GM23338 (cell line): ENCODE data around the gene KCTD18. TPM values are rescaled to one million over a fixed set of nuclear protein-coding genes. Genes with fewer than 3 reads are reported as not detected.

Experiments used
- ATAC-seq: fragments of 200-7000 bp; cut with Tn5 transposase; 3 replicates; pipeline ENCODE4 v1.9.1; 2020
- DNase-seq: peaks from one replicate; pipeline ENCODE4 v3.0.0-alpha.2; 2015; ENCODE audit warnings: low spot score
- H2AFZ ChIP-seq: fragments of 200-600 bp; sonication (generic); 2 replicates; pipeline ENCODE4 v1.8.0; 2016; ENCODE audit warnings: antibody characterized with exemption, mild to moderate bottlenecking, moderate library complexity
- H3F3A ChIP-seq: fragments of 200-600 bp; sonication (generic); replicated peaks from 2 replicates; pipeline ENCODE4 v1.8.0; 2017; ENCODE audit warnings: antibody characterized with exemption, mixed run types, low read depth
- H3K27ac ChIP-seq: fragments of 200-600 bp; sonication (generic); 2 replicates; pipeline ENCODE4 v1.6.1; 2016; ENCODE audit warnings: low read depth
- H3K27me3 ChIP-seq: fragments of 200-600 bp; sonication (generic); 2 replicates; pipeline ENCODE4 v1.8.0; 2016; ENCODE audit warnings: mild to moderate bottlenecking, mixed run types, moderate library complexity; ENCODE audit not compliant: insufficient read depth
- H3K36me3 ChIP-seq: fragments of 200-600 bp; sonication (generic); 2 replicates; pipeline ENCODE4 v1.8.0; 2016; ENCODE audit warnings: mild to moderate bottlenecking; ENCODE audit not compliant: insufficient read depth
- H3K4me1 ChIP-seq: fragments of 200-600 bp; sonication (generic); 2 replicates; pipeline ENCODE4 v1.8.0; 2016; ENCODE audit warnings: mild to moderate bottlenecking, moderate library complexity; ENCODE audit not compliant: insufficient read depth
- H3K4me2 ChIP-seq: fragments of 200-600 bp; sonication (generic); 2 replicates; pipeline ENCODE4 v1.7.1; 2017; ENCODE audit warnings: mixed run types
- H3K4me3 ChIP-seq: fragments of 200-600 bp; sonication (generic); 2 replicates; pipeline ENCODE4 v1.6.1; 2016; ENCODE audit warnings: mixed run types
- H3K79me2 ChIP-seq: fragments of 200-600 bp; sonication (generic); replicated peaks from 2 replicates; pipeline ENCODE4 v1.8.0; 2017; ENCODE audit warnings: mild to moderate bottlenecking; ENCODE audit not compliant: insufficient read depth
- H3K9me2 ChIP-seq: fragments of 200-600 bp; sonication (generic); 2 replicates; pipeline ENCODE4 v1.8.0; 2017; ENCODE audit not compliant: insufficient read depth
- H4K20me1 ChIP-seq: fragments of 200-600 bp; sonication (generic); replicated peaks from 2 replicates; pipeline ENCODE4 v1.8.0; 2017; ENCODE audit warnings: mild to moderate bottlenecking; ENCODE audit not compliant: insufficient read depth
- H3K27ac Mint-ChIP-seq: 2 replicates; pipeline ENCODE4 v1.8.0; 2020; ENCODE audit warnings: inconsistent platforms, mild to moderate bottlenecking, moderate library complexity, mixed read lengths
- H3K27me3 Mint-ChIP-seq: 3 replicates; pipeline ENCODE4 v1.8.0; 2022; ENCODE audit warnings: low read depth, mild to moderate bottlenecking, moderate library complexity, mixed read lengths, inconsistent platforms; ENCODE audit not compliant: insufficient read depth, poor library complexity
- H3K36me3 Mint-ChIP-seq: 3 replicates; pipeline ENCODE4 v1.8.0; 2021; ENCODE audit warnings: low read depth, mild to moderate bottlenecking, inconsistent platforms, moderate library complexity, mixed read lengths
- H3K4me1 Mint-ChIP-seq: 3 replicates; pipeline ENCODE4 v1.8.0; 2020; ENCODE audit warnings: mild to moderate bottlenecking, inconsistent platforms, mixed read lengths
- H3K4me3 Mint-ChIP-seq: 3 replicates; pipeline ENCODE4 v1.8.0; 2021; ENCODE audit warnings: moderate library complexity, mild to moderate bottlenecking, inconsistent platforms, mixed read lengths
- H3K9me3 Mint-ChIP-seq: 3 replicates; pipeline ENCODE4 v1.8.0; 2020; ENCODE audit warnings: moderate library complexity, mild to moderate bottlenecking, inconsistent platforms, mixed read lengths
- CTCF ChIP-seq, 2 experiments: fragments of 200-600 bp in 1 of 2; sonication (generic) in 1 of 2; conservative IDR thresholded peaks; 2 replicates each; pipeline versions ENCODE4 v1.5.1 to v1.6.1; 2016 to 2017; ENCODE audit warnings: antibody characterized with exemption in 2 of 2, low read depth in 2 of 2, mild to moderate bottlenecking in 2 of 2, moderate library complexity in 1 of 2
- NANOG ChIP-seq: IDR thresholded peaks from 2 replicates; pipeline ENCODE4 v1.6.1; 2016; ENCODE audit warnings: antibody characterized with exemption, borderline replicate concordance
- POLR2AphosphoS5 ChIP-seq: IDR thresholded peaks from 2 replicates; pipeline ENCODE4 v1.6.1; 2016; ENCODE audit warnings: antibody characterized with exemption, low read depth
- STAT1 ChIP-seq: IDR thresholded peaks from one replicate; pipeline ENCODE4 v1.6.1; 2016; ENCODE audit warnings: antibody characterized with exemption; ENCODE audit not compliant: unreplicated experiment
- ZNF114 ChIP-seq: fragments of 250-450 bp; sonication (Bioruptor Pico); IDR thresholded peaks from 2 replicates; pipeline ENCODE4 v1.5.0; 2020; ENCODE audit warnings: mild to moderate bottlenecking, moderate library complexity
- ZNF331 ChIP-seq: fragments of 250-450 bp; sonication (Bioruptor Pico); IDR thresholded peaks from 2 replicates; pipeline ENCODE4 v1.5.0; 2020; ENCODE audit warnings: low read depth, mild to moderate bottlenecking, moderate library complexity
- ZNF462 ChIP-seq: fragments of 250-450 bp; sonication (Bioruptor Pico); IDR thresholded peaks from 2 replicates; pipeline ENCODE4 v1.5.0; 2020; ENCODE audit warnings: mild to moderate bottlenecking, moderate library complexity
- polyA plus RNA-seq: library from polyadenylated mRNA; unstranded; fragments of >200 nt; fragmentation: Nextera tagmentation; extraction: Ambion mirVana; gene quantifications from 2 replicates; pipeline ENCODE4 v1.2.1, GENCODE V29; 2016
- total RNA-seq: library from RNA; depleted of rRNA; stranded (reverse); fragments of >200 nt; shearing (Covaris generic); gene quantifications from 2 replicates; pipeline ENCODE4 v1.2.3, GENCODE V29; 2014

The KCTD18 gene
- total and polyA plus RNA-seq, 2 experiments from 2014 or later: 3.3 to 4.7 TPM

- no peak for TF ChIP-seq ZNF462
Measured at GRCh38 chr2:200443916-200444315, 66.0 kb downstream of the KCTD18 start (continued).

- Histone ChIP-seq H3K79me2 (no peaks in the 10 kb centered on the region), H3K4me1 (no peaks in the 10 kb centered on the region), H4K20me1 (no peaks in the 10 kb centered on the region; the same call in 1 of the 2 replicates), H2AFZ (no peak overlapping the region), H3K27ac (peak overlapping the region; percentile 28; the same call in 1 of the 2 replicates), H3F3A (no peaks in the 10 kb centered on the region; the same call in 1 of the 2 replicates), H3K27me3 (no peaks in the 10 kb centered on the region), H3K4me2 (no peak overlapping the region), H3K9me2 (no peaks in the 10 kb centered on the region), H3K4me3 (no peak overlapping the region), H3K36me3 (peaks cover 34% of the 10 kb centered on the region)
- TF ChIP-seq ZNF331 (CRISPR knock-in tag): no peak
- no peak for TF ChIP-seq NANOG
- TF ChIP-seq ZNF114 (CRISPR knock-in tag): no peak
- TF ChIP-seq CTCF (conservative IDR thresholded peaks at IDR 0.05; ENCODE audit: low read depth in 2 of 2): no peak
- TF ChIP-seq STAT1: no peak
- no peak for TF ChIP-seq POLR2AphosphoS5
- DNase-seq (no peak), ATAC-seq (no peak)
- Mint-ChIP-seq H3K27me3 (no peaks in the 10 kb centered on the region), H3K9me3 (no peaks in the 10 kb centered on the region), H3K4me1 (no peaks in the 10 kb centered on the region), H3K4me3 (no peak overlapping the region), H3K27ac (no peak overlapping the region), H3K36me3 (peaks cover 79% of the 10 kb centered on the region)
Measured at GRCh38 chr2:200443376-200443775, 66.5 kb downstream of the KCTD18 start.
